Left lung (tissue), 10 donors: Measurements from ENCODE around the gene FBXL4. TPM values are rescaled to one million over a fixed set of nuclear protein-coding genes. Genes with fewer than 3 reads are reported as not detected.

Source experiments
- ATAC-seq: fragments of 200-7000 bp; cut with Tn5 transposase; one replicate; pipeline ENCODE4 v1.9.1; 2020; ENCODE audit warnings: moderate library complexity
- DNase-seq, 4 donors: peaks; one replicate each; pipeline ENCODE4 v3.0.0-alpha.2; 2013 to 2020
- H3K27ac ChIP-seq, 2 donors: fragments of 200-600 bp; sonication (generic) in 1 of 2; one replicate each; pipeline versions ENCODE4 v1.5.0 to v1.8.0; 2020 to 2021
- H3K27me3 ChIP-seq, 2 donors: fragments of 200-600 bp; sonication (generic) in 1 of 2; one replicate each; pipeline versions ENCODE4 v1.5.0 to v1.8.0; 2020 to 2021
- H3K36me3 ChIP-seq, 2 donors: fragments of 200-600 bp; sonication (generic) in 1 of 2; one replicate each; pipeline versions ENCODE4 v1.5.0 to v1.8.0; 2020 to 2021
- H3K4me1 ChIP-seq, 2 donors: fragments of 200-600 bp; one replicate each; pipeline ENCODE4 v1.8.0; 2021
- H3K4me3 ChIP-seq, 2 donors: fragments of 200-600 bp; sonication (generic) in 1 of 2; one replicate each; pipeline versions ENCODE4 v1.5.0 to v1.8.0; 2020 to 2021; ENCODE audit warnings: mild to moderate bottlenecking in 1 of 2
- H3K9me3 ChIP-seq, 2 donors: fragments of 200-600 bp; sonication (generic) in 1 of 2; one replicate each; pipeline versions ENCODE4 v1.5.0 to v1.8.0; 2020 to 2021
- CTCF ChIP-seq, 2 donors: fragments of 200-600 bp; sonication (generic) in 1 of 2; IDR thresholded peaks; one replicate each; pipeline versions ENCODE4 v1.5.0 to v1.8.0; 2021; ENCODE audit warnings: antibody characterized with exemption in 2 of 2
- intact Hi-C, 2 donors: fragments of 100-400 bp; cut with DNase I; formaldehyde crosslinking; loops; one replicate each; pipeline versions ENCODE4 v1.11.2 to v1.14.2; 2022
- polyA plus RNA-seq, 6 donors: library from polyadenylated mRNA; unstranded; fragments of 120-200 nt; gene quantifications; one replicate each; pipeline ENCODE4 v1.2.1, GENCODE V29; 2013; ENCODE audit not compliant: insufficient read length in 6 of 6
- total RNA-seq, 2 donors: library from RNA; stranded (reverse); fragmentation: NEBNext Ultra II Directional; extraction: Animal tissue kit (Norgen Biotek cat#: 25700); gene quantifications; one replicate each; pipeline ENCODE4 v1.2.1, GENCODE V29; 2021
- donor health status: DM: no; HTN: yes; CAD: no.
- donor health status: DM: no; HTN: no; CAD: no.

FBXL4 gene
- total and polyA plus RNA-seq, 8 donors, result 18.7 to 24.4 (median 21.0) TPM

- ATAC-seq (no peak), DNase-seq (no peak)
- H3K4me1 ChIP-seq, result peaks cover 0 to 27% of the 10 kb centered on the region in 2 donors
- H3K9me3 ChIP-seq, result no peaks in the 10 kb centered on the region
- no peak for TF ChIP-seq CTCF (IDR thresholded peaks at IDR 0.05)
- H3K27ac ChIP-seq, result no peak overlapping the region
- intact Hi-C loops, result no loop called here
- H3K27me3 ChIP-seq, result peaks cover 91 to 100% of the 10 kb centered on the region in 2 donors
- H3K4me3 ChIP-seq, result no peak overlapping the region
- H3K36me3 ChIP-seq, result no peaks in the 10 kb centered on the region
Measured at GRCh38 chr6:98838032-98838431, 109.7 kb downstream of the FBXL4 start.

GRCh38 chr6:98836962-98837944, 110.5 kb downstream of the FBXL4 start:
- H3K27ac ChIP-seq, result no peak overlapping the region
- TF ChIP-seq CTCF (IDR thresholded peaks at IDR 0.05), result no peak
- H3K4me1 ChIP-seq, result peaks cover 6 to 35% of the 10 kb centered on the region in 2 donors
- intact Hi-C loops, result no loop called here
- H3K27me3 ChIP-seq, result peaks cover 91 to 100% of the 10 kb centered on the region in 2 donors
- no peak overlapping the region for H3K4me3 ChIP-seq
- no peaks in the 10 kb centered on the region for H3K9me3 ChIP-seq
- DNase-seq (no peak), ATAC-seq (no peak)
- no peaks in the 10 kb centered on the region for H3K36me3 ChIP-seq

DNA sequence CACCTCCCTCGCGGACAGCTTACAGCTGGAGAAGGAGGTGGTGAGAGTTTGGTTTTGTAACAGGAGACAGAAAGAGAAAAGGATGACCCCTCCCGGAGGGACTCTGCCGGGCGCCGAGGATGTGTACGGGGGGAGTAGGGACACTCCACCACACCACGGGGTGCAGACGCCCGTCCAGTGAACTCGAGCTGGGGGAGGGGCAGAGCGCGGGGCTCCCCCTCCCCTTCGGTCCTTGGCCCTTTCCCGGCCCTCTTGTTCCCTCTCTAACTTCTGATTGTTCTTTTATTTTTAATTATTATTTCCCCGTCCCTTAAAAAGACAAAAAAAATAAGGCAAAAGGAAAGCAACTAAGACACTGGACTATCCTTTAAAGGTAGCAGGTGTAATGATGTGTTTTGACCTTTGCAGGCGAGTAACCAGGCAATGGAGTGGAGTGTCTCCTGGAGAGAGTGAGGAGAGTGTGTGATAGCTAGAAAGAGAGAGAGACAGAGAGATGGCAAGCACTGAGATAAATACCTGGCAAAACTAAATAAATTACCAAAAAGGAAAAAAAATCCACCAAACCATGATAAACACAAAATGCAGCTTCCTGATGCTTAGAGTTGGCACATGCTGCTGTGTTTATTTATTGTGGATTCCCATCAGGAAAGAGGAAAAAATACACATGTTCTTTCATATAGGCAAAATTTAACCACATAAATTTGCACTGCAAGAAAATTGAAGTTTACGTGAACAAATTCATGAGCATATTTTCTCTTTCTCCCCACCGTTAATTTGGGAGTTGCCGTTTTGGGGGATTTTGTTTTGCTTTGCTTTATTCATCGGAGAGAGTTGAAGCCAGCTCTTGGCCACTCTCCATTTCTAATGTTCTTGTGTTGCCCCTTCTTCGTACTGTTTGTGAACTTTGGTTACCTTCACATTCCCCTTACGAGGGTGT, 111.5 kb downstream of the FBXL4 start:
- intact Hi-C loops, result no loop called here
- TF ChIP-seq CTCF (IDR thresholded peaks at IDR 0.05), result no peak
- ATAC-seq, result no peak
- no peak for DNase-seq
- peaks cover 91 to 100% of the 10 kb centered on the region in 2 donors for H3K27me3 ChIP-seq
- H3K9me3 ChIP-seq, result no peaks in the 10 kb centered on the region
- no peak overlapping the region for H3K27ac ChIP-seq
- no peaks in the 10 kb centered on the region for H3K36me3 ChIP-seq
- peaks cover 12 to 44% of the 10 kb centered on the region in 2 donors for H3K4me1 ChIP-seq
- H3K4me3 ChIP-seq, result no peak overlapping the region

DNA sequence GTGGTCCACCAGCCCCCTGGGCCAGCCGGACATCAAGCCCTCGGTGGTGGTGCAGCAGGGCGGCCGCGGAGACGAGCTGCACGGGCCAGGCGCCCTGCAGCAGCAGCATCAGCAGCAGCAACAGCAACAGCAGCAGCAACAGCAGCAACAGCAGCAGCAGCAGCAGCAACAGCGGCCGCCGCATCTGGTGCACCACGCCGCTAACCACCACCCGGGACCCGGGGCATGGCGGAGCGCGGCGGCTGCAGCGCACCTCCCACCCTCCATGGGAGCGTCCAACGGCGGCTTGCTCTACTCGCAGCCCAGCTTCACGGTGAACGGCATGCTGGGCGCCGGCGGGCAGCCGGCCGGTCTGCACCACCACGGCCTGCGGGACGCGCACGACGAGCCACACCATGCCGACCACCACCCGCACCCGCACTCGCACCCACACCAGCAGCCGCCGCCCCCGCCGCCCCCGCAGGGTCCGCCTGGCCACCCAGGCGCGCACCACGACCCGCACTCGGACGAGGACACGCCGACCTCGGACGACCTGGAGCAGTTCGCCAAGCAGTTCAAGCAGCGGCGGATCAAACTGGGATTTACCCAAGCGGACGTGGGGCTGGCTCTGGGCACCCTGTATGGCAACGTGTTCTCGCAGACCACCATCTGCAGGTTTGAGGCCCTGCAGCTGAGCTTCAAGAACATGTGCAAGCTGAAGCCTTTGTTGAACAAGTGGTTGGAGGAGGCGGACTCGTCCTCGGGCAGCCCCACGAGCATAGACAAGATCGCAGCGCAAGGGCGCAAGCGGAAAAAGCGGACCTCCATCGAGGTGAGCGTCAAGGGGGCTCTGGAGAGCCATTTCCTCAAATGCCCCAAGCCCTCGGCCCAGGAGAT, 112.4 kb downstream of the FBXL4 start:
- DNase-seq, result peak in 1 of 4 donors; percentile 52
- no peaks in the 10 kb centered on the region for H3K9me3 ChIP-seq

More for the DNA sequence above, 112.4 kb downstream of the FBXL4 start:
- peaks cover 91 to 100% of the 10 kb centered on the region in 2 donors for H3K27me3 ChIP-seq
- no peak for TF ChIP-seq CTCF (IDR thresholded peaks at IDR 0.05)
- ATAC-seq, result no peak
- peak overlapping the region in 1 of 2 donors; percentile 49 for H3K4me3 ChIP-seq
- intact Hi-C loops, result no loop called here
- H3K4me1 ChIP-seq, result peaks cover 12 to 49% of the 10 kb centered on the region in 2 donors
- no peaks in the 10 kb centered on the region for H3K36me3 ChIP-seq
- H3K27ac ChIP-seq, result no peak overlapping the region
